Measurements from ENCODE around the gene CYP26B1.

GRCh38 chr2:72089028-72089427, 58.6 kb downstream of the CYP26B1 start:
- no peak for TF ChIP-seq EZH2 (IDR thresholded peaks at IDR 0.05)
- no peak for TF ChIP-seq POLR2AphosphoS5 (IDR thresholded peaks at IDR 0.05; ENCODE audit: borderline replicate concordance, low read depth, low read length)
- TF ChIP-seq FOXP2 (optimal IDR thresholded peaks at IDR 0.05; ENCODE audit: control extremely low read depth, extremely low read length, insufficient read depth), result no peak

Data from SK-N-MC (cell line).